HG03025 (cell line): ENCODE results near the gene CNR2.
"Not testable (repeated sequence)": the region's sequence is repeated elsewhere in the genome, so short reads cannot be mapped to it uniquely, and the experiment has no call there.

Experiments used
- ATAC-seq: cut with Tn5 transposase; IDR thresholded peaks from one replicate; pipeline ENCODE4 v1.9.1; 2021; ENCODE audit warnings: mild to moderate bottlenecking, moderate library complexity; ENCODE audit not compliant: unreplicated experiment, low FRiP score

Gene CNR2

DNA sequence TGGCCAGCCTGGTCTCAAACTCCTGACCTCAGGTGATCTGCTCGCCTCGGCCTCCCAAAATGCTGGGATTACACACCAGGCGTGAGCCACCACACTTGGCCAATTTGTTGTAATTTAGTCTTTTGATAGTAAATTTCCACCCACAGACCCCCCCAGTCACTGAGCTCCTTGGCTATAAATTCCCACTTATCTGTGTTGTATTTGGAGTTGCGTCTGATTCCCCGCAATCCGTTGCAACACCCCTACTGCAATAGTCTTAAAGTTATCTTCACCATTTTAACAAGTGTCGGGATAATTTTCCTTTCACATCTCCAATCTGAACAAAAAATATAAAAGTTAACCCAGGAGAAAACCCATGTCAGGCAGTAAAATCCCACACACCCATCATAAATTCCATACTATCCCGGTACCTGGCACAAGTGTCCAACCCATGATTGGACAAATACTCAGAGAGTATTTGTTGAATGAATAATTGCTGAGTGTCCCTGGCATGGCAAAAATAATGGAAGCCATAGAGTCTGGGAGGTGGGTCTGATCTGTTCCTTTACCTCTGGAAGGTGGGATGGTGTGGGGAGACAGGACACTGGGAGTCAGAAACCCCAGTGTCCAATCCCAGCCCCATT is 9.3 kb upstream of the CNR2 start:
- ATAC-seq: no peak

DNA sequence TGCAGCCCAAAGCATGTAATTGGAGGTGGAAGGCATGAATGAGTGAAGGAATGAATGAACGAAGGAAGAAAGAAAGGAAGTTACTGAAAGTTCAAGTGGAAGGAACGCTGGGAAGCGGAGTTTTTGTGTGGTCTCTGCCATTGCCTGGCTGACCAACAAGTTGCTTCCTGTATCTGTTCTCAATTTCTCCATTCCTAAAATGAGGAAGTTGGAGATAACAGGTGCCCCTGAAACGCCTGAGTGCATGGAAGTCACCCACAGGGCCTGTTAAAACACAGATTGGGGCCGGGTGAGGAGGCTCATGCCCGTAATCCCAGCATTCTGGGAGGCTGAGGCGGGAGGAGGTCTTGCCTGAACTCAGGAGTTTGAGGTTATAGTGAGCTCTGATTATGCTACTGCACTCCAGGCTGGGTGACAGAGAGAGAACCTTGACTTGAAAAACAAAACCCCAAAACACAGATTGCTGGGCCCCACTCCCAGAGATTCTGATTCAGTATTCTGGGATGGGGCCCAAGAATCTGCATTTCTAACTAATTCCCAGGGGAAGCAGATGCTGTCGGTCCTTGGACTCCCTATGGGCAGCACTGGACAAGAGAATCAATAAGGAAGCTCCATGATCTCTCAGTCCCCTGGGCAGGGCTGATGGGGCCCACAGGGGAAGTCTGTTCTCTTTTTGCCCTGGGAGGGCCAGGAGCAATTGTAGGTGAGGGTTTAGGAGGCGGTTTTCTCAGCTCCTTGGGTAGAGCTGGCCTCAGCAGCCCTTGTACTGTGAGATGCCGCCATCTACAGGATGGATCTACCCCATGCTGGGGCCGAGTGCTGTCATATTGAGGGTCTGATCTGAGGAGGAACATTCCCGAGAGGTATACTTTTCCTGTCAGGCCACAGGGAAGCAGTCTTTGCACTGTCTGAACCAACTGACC is 3.3 kb upstream of the CNR2 start:
- no peak for ATAC-seq

DNA sequence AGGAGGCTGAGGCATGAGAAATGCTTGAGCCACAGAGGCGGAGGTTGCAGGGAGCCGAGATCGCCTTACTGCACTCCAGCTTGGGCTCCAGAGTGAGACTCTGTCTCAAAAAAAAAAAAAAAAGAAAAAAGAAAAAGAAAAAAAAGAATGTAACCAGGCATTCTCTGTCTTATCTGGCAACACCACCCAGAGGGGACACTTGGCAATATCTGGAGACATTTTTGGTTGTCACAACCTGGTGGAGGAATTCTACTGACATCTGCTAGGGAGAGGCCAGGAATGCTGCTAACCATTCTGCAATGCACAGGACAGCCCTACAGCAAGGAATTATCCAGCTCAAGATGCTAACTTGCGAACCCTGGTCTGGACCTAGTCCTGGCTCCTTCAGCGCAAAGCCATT is 2.3 kb upstream of the CNR2 start:
- ATAC-seq: no peak

DNA sequence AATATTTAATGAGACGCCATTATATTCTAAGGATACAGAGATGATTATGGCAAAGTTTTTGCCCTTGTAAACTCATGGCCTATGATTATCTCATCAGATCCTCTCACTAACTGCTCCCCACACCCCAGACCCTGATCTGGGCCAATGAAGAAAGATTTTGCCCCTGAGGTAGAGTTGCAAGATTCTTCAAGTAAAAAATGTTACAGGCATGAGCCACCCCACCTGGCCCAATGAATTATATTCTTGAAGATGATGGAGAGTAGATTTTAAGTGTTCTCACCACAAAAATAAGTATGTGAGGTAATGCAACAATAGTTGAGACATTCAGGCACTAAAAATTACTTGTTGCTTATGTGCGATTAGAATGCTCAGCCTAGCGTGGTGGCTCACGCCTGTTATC is 1.8 kb upstream of the CNR2 start:
- ATAC-seq: no peak

DNA sequence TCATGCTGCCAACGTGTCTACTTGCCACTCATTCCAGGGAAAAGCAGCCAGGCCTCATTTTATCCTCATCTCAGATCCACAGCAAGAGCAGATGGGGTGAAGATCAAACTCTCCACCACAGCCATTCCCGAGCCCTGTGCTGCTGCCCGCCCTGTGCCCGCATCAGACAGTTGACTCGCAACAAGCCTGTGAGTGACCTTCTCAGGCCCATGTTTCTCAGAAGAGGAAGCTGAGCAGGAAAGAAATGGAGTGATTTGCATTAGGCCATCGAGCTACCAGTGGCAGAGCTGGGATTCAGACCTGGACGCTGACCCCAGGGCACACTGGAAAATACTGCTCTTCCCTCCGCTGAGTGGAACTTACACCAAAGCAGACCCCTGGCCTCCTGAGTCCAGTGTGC is 1.2 kb downstream of the CNR2 start:
- no peak for ATAC-seq

DNA sequence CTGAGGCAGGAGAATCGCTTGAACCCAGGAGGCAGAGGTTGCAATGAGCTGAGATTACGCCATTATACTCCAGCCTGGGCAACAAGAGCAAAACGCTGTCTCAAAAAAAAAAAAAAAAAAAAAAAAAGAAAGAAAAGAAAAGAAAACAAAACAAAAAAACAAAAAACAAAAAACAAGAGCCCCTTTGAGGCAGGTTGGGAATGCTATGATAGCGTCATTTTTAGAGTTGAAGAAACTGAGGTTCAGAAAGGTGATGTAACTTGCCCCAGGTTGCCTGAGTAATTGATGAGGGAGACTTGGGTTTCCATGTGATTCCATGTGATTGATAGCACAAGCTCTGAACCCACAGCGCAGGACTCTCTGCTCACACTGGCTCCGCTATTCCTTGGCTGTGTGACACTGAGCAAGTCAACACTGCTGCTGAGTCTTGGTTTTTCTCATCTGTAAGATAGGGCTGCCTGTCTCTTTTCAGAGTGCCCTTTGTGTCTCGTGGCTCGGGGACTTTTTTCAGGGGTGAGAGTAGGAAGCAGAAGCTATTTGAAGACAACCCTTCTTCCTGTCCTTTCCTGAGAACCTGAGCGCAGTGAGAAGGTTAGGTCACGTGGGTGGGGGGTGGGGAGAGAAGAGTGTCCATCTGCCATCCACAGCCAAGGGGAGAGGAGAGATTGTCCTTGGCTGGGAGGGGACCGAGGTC is 2.5 kb downstream of the CNR2 start:
- no peak for ATAC-seq

DNA sequence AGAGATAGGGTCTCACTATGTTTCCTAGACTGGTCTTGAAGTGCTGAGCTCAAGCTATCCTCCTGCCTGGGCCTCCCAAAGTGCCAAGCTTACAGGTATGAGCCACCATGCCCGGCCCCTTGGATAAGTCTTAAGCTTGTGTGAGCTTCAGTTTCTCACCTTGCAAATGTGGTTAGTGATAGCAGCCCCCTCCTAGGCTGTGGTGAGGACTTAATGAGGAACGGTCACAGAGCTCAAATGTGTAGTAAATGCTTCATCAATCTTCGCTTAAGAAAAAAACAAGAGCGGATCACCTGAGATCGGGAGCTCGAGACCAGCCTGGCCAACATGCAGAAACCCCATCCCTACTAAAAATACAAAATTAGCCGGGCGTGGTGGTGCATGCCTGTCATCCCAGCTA is 3.0 kb downstream of the CNR2 start:
- no peak for ATAC-seq

DNA sequence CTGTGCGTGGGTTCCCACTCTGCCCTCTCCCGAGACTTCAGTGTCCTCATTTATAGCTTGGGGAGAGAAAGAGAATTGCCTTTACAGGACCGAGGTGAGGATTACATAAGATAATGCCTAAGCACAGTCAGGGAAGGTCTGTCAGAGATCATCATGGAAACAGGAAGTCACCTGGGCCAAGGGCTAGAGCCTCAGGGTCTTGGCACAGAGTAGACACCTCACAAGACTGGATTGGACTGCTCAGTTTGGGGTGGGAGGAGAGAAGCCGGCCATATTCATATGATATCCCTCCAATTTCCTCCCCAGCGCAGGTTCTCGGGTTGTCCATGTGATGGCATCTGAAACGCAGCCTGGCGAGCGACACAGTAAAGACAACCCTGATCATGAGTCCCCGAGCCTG is 3.8 kb downstream of the CNR2 start:
- no peak for ATAC-seq

DNA sequence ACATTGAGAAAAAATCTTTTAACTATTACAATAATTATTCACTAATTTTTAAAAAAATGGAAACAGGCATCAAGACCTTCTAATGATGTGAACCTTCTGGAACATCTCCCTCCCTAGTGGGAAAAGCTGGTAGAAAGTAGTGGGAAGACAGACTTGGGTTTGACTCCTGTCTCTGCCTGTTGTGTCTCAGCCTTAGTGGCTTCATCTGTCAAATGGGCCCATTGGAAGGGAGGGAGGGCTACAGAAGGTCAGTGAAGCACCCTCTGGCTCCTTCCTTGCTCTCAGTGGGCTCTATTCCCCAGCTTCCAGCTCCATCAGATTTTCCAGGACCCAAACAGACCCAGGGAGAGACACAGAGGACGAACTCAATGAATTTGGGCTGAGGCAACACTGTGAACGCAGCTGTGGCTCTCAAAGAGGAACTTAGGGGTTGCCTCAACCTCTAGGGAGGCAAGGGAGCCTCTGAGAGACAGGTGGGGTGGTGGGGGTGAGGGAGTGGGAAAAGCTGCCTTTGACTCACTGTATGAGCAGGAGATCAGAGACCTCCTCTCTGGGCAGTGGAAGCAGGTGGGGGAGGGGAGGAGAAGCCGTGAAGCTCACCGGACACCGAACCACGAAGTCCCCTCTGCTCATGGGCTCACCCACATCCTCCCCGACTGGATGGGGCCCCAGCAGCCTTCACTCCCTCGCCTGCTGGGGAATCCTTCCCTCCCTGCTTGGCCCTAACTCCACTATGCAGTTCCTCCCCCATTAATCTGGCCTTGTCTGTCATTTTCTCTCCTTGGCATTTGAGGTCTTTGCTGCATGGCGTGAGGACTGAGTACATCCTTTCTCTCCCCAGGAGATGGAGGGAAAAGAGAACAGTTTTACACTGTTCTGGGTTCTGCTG is 4.5 kb downstream of the CNR2 start:
- ATAC-seq: no peak

DNA sequence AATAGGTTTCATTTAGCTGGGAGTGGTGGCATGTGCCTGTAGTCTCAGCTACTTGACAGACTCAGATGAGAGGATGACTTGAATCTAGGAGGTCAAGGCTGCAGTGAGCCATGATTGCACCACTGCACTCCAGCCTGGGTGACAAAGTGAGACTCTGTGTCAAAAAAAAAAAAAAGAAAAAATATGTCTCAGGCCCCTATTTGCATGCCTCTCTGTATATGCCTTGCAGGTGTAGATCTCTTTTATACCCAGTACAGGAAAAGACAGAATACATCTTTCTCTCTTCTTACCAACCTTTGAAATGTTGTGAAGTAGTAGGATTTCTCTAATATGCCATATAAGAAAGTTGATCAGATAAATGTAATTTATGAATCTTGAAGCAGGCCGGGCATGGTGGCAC is 6.4 kb downstream of the CNR2 start:
- no peak for ATAC-seq

DNA sequence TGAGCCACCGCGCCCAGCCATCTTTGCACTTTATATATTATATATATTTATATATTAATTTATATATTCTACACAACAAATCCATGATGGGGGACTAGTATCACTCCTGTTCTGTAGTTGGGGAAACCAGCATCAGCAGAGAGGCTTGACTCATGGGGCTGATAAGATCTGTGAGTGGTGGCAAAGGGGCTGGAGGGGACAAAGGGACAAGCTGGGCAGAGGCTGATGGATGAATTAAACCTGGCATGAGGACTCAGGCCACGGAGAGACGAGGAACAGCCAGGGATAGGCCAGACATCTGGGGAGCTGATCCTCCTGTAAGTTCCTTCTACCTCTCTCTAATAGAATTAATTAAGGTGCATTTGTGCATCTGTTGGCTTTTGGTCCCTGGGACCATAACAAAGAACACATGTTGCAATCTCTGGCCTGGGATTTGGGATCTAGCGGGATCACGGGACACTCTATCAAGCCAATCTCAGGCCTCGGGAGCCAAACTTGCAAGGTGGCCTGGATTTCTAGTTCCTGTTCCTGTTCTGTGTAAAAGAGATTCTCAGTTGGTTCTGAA is 7.6 kb downstream of the CNR2 start:
- no peak for ATAC-seq

DNA sequence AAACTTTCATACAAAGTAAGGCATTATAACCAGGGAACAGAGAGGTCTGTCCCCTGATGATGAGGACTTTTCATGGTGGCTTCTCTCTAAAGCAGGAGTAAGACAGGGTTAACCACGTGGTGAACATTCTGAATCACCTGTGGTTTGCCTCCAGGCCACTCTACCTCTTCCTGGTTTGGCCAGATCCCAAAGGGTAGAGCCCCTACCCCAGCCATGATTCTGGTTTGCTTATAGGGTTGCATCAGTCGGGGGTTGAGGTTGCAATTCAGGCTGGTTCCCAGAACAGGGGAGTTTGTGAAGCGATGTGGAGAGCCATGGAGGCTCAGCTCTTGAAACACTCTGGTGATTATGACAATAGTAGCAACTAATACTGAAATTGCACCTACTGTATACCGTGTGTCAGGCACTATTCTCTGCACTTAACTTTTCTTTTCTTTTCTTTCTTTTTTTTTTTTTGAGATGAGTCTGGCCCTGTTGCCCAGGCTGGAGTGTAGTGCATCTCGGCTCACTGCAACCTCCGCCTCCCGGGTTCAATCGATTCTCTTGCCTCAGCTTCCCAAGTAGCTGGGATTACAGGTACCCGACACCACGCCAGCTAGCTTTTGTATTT is 8.3 kb downstream of the CNR2 start:
- ATAC-seq: no peak

DNA sequence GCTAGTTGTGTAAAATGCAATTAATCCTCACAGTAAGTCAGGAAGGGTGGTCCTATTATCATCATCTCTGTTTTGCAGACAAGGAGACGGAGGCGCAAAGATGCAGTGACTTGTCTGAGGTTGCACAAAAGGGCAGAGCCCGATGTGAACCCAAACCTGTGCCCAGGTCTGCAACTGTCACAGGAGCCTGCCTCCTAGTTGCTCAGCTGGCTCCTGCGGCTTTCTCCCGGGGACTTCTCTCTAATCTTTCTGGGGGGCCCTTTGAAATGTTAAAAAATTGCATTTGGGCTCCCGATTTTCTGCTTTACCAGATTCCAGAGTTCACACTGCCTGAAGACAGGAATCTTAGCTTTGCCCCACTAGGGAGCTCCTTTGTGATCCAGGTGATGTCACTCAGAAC is 9.4 kb downstream of the CNR2 start:
- ATAC-seq: no peak

DNA sequence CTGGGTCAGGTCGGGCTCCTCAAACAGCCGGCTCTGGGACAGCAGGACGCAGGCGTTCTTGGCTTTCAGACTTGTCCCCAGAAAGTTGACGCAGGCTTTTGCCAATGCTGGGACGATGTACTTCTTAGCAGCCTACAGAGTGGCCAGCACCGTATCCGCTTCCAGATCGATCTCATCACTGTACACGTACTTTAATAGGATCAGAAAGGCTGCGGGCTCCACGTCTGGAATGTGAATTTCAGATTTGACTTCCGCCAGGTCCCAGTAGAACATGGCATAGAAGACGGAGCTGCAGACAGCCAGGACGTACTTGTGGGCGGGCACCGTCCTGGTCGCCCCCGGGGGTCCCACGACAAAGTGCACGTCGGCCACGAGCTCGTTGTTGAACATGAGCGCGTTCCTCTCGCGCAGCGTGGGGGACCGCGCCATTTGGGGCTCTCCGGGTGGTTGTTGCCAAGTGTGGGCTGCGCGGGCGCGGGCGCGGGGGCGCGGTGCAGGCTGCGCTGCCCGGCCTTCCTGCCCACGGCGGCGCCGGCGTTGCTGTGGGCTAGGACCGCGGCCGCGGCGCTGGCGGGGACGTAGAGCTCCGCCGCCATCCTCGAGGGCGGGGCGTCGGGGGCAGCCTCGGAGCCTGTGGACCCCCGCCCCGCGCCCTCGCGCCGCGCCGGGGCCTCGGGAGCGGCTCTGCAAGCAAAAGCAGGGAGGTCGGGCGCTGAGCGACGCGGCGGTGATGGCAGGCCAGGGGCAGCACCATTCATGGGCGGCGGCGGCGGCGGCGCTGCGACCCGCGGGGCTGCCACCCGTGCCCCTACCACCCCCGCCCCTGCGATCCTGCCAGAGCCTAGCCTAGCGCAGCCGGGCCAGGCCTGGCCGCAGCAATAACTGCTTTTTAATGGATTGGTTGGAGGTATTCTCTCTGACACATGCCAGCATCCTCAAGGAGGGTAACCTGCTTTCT is 10.6 kb downstream of the CNR2 start:
- ATAC-seq: no peak

DNA sequence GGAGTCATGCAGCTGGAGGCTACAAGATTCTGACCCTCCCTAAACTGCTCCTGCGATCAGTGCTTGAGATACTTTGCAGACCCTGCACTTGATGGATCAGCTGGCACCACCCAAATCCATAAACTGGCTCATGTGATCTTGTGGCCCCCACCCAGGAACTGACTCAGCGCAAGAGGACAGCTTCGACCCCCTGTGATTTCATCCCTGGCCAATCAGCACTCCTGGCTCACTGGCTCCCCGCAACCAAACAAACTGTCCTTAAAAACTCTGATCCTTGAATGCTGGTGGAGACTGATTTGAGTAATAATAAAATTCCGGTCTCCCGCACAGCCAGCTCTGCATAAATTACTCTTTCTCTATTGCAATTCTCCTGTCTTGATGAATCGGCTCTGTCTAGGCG is 13.1 kb downstream of the CNR2 start:
- ATAC-seq: not testable (repeated sequence)

DNA sequence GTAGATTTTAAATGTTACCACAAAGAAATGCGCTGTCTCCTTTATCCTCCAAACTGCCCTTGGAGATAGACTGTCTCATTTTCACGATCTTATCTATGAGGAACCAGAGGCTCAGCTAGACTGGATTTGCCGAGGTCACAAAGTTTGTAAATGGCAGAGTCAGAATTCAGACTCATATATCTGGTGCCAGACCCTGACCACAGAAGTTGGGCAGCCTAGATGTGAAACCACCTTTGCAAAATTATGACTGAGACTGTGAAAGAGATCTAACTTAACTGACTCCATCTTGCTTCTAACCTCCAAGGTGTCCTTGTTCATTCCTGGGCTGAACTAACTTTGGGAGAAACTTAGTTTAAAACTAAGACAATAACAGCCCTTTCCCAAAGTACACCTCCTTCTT is 14.1 kb downstream of the CNR2 start:
- ATAC-seq: no peak

DNA sequence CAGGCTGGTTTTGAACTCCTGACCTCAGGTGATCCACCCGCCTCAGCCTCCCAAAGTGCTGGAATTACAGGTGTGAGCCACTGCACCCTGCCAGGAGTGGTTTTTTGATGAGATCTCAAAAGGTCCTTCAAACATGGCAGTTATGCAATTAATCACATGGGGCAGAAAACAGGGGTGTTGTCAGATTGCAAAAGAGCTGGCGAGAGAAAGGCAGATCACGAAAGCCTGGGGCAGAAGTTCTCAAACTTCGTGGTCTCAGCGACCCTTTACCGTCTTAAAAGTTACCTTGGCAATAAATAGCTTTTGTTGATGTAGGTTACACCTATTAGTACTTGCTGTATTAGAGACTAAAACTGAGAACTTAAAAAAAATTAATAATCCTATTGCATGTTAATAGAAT is 16.1 kb downstream of the CNR2 start:
- no peak for ATAC-seq

DNA sequence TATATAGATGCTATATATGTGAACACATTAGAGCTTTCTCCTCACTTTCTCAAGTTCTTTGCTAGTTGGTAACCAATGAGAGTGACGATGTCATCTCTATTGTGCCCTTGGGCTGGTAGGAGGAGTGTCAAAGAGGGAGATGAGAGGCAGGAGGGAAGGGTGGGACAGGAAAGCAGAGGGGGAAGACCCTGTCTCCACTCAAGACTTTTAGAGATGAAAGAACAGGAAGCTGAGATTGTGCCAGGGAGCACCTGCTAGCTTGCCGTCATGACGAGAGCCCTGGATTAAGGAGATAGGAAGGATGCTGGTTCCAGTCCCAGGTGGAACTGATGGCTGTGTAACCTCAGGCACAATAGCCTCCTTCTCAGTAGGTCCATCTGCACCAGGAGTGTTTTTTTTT is 16.7 kb downstream of the CNR2 start:
- no peak for ATAC-seq

DNA sequence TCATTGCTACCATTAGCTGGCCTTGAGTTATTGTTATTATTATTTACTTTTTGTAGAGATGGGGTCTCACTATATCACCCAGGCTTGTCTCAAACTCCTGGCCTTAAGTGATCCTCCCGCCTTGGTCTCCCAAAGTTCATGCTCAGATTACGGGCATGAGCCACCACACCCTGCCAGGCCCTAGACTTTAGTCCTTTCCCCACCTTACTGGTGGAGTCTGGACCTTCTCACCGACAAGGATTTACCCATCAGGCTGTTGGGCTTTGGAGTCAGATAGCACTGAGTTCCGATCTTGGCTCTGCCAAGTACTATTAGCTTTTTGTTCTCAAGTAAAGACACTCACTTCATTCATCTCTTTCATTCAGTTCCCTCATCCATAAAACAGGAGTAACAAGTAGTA is 17.2 kb downstream of the CNR2 start:
- no peak for ATAC-seq
